Measurements from ENCODE around the gene SCARF1.

Gene SCARF1

GRCh38 chr17:1604831-1605528, 40.6 kb downstream of the SCARF1 start:
- in situ Hi-C loops (cut with HindIII; ENCODE audit: low sequenced_read_pairs), result loop anchor here (5.0 kb wide), 1 partner anchor 98 kb away; no protein-coding TSS in a partner anchor

- in situ Hi-C loops (cut with HindIII; ENCODE audit: low sequenced_read_pairs), result no loop called here
These were observed 44.0 kb downstream of the SCARF1 start for GRCh38 chr17:1601571-1601970.

- in situ Hi-C loops (cut with HindIII; ENCODE audit: low sequenced_read_pairs), result no loop called here
These were observed 47.0 kb downstream of the SCARF1 start for GRCh38 chr17:1598399-1599095.

GRCh38 chr17:1597861-1598342, 47.6 kb downstream of the SCARF1 start:
- in situ Hi-C loops (cut with HindIII; ENCODE audit: low sequenced_read_pairs), result no loop called here

GRCh38 chr17:1593630-1593931, 52.0 kb downstream of the SCARF1 start:
- in situ Hi-C loops (cut with HindIII; ENCODE audit: low sequenced_read_pairs), result no loop called here

- in situ Hi-C loops (cut with HindIII; ENCODE audit: low sequenced_read_pairs), result no loop called here
These were observed 52.5 kb downstream of the SCARF1 start for GRCh38 chr17:1592751-1593629.

GRCh38 chr17:1591474-1592090, 54.0 kb downstream of the SCARF1 start:
- in situ Hi-C loops (cut with HindIII; ENCODE audit: low sequenced_read_pairs), result no loop called here

- in situ Hi-C loops (cut with HindIII; ENCODE audit: low sequenced_read_pairs), result no loop called here
These were observed 54.6 kb downstream of the SCARF1 start for GRCh38 chr17:1590747-1591473.

- in situ Hi-C loops (cut with HindIII; ENCODE audit: low sequenced_read_pairs), result no loop called here
These were observed 55.3 kb downstream of the SCARF1 start for GRCh38 chr17:1590029-1590746.

GRCh38 chr17:1588821-1589585, 56.5 kb downstream of the SCARF1 start:
- in situ Hi-C loops (cut with HindIII; ENCODE audit: low sequenced_read_pairs), result no loop called here

- in situ Hi-C loops (cut with HindIII; ENCODE audit: low sequenced_read_pairs), result no loop called here
These were observed 61.4 kb downstream of the SCARF1 start for GRCh38 chr17:1584167-1584566.

Measured in endothelial cell of hepatic sinusoid (primary cell).